Liver (tissue), 9 donors: ENCODE results near the gene ATP2B3. TPM values are rescaled to one million over a fixed set of nuclear protein-coding genes. Genes with fewer than 3 reads are reported as not detected.

Experiments used
- DNase-seq: peaks from one replicate; pipeline ENCODE4 v3.0.0-alpha.2; 2017; ENCODE audit warnings: low spot score
- H3K27ac ChIP-seq, 2 donors: one replicate each; pipeline ENCODE4 v1.7.0; 2013; ENCODE audit warnings: inconsistent platforms in 2 of 2, low read length in 2 of 2, control low read depth in 1 of 2, low read depth in 1 of 2, mild to moderate bottlenecking in 1 of 2
- H3K27me3 ChIP-seq, 4 donors: one replicate each; pipeline versions ENCODE4 v1.6.1 to v1.7.0; 2013; ENCODE audit warnings: low read length in 3 of 4, inconsistent platforms in 1 of 4, mild to moderate bottlenecking in 1 of 4, moderate library complexity in 1 of 4; ENCODE audit not compliant: control insufficient read depth in 4 of 4, insufficient read depth in 4 of 4
- H3K36me3 ChIP-seq, 4 donors: one replicate each; pipeline versions ENCODE4 v1.6.1 to v1.7.0; 2013; ENCODE audit warnings: low read length in 3 of 4, mild to moderate bottlenecking in 3 of 4, low read depth in 1 of 4, moderate library complexity in 1 of 4; ENCODE audit not compliant: control insufficient read depth in 4 of 4, insufficient read depth in 3 of 4
- H3K4me1 ChIP-seq, 4 donors: one replicate each; pipeline versions ENCODE4 v1.6.1 to v1.7.0; 2013; ENCODE audit warnings: low read length in 3 of 4, mild to moderate bottlenecking in 3 of 4, moderate library complexity in 1 of 4; ENCODE audit not compliant: control insufficient read depth in 4 of 4, insufficient read depth in 4 of 4
- H3K4me3 ChIP-seq, 3 donors: one replicate each; pipeline versions ENCODE4 v1.6.1 to v1.7.0; 2013; ENCODE audit warnings: low read length in 3 of 3, control low read depth in 1 of 3, low read depth in 1 of 3, mild to moderate bottlenecking in 1 of 3
- H3K9ac ChIP-seq, 2 donors: one replicate each; pipeline ENCODE4 v1.7.0; 2013; ENCODE audit warnings: low read length in 2 of 2, mild to moderate bottlenecking in 2 of 2, moderate library complexity in 2 of 2, control low read depth in 1 of 2, low read depth in 1 of 2
- H3K9me3 ChIP-seq, 4 donors: one replicate each; pipeline versions ENCODE4 v1.6.1 to v1.7.0; 2013; ENCODE audit warnings: low read length in 3 of 4; ENCODE audit not compliant: control insufficient read depth in 4 of 4
- ATF3 ChIP-seq: IDR thresholded peaks from 2 replicates; pipeline ENCODE4 v1.6.1; 2016; ENCODE audit warnings: antibody characterized with exemption
- CTCF ChIP-seq: fragments of 150-350 bp; IDR thresholded peaks from 2 replicates; pipeline ENCODE4 v1.5.1; 2017; ENCODE audit warnings: improper control_type of control experiment, low read depth, low read length; ENCODE audit not compliant: missing input control
- EGR1 ChIP-seq, 2 donors: IDR thresholded peaks; 2 replicates each; pipeline ENCODE4 v1.6.1; 2016 to 2018; ENCODE audit warnings: antibody characterized with exemption in 2 of 2, low read depth in 2 of 2
- FOXA1 ChIP-seq: IDR thresholded peaks from 2 replicates; pipeline ENCODE4 v1.6.1; 2016; ENCODE audit warnings: antibody characterized with exemption
- FOXA2 ChIP-seq: IDR thresholded peaks from 2 replicates; pipeline ENCODE4 v1.6.1; 2016; ENCODE audit warnings: antibody characterized with exemption
- GABPA ChIP-seq, 2 donors: IDR thresholded peaks in 1 of 2; conservative IDR thresholded peaks in 1 of 2; 2 replicates each; pipeline ENCODE4 v1.6.1; 2016; ENCODE audit warnings: antibody characterized with exemption in 2 of 2, mild to moderate bottlenecking in 1 of 2, moderate library complexity in 1 of 2
- HNF4A ChIP-seq, 2 donors: conservative IDR thresholded peaks; 2 replicates each; pipeline ENCODE4 v1.6.1; 2016; ENCODE audit warnings: antibody characterized with exemption in 2 of 2, mild to moderate bottlenecking in 2 of 2
- HNF4G ChIP-seq: IDR thresholded peaks from 2 replicates; pipeline ENCODE4 v1.6.1; 2016; ENCODE audit warnings: antibody characterized with exemption
- JUND ChIP-seq, 2 donors: IDR thresholded peaks; 2 replicates each; pipeline ENCODE4 v1.6.1; 2016; ENCODE audit warnings: antibody characterized with exemption in 2 of 2
- NR2F2 ChIP-seq: IDR thresholded peaks from 2 replicates; pipeline ENCODE4 v1.6.1; 2016; ENCODE audit warnings: antibody characterized with exemption
- RXRA ChIP-seq, 2 donors: IDR thresholded peaks; 2 replicates each; pipeline ENCODE4 v1.6.1; 2017 to 2018; ENCODE audit warnings: antibody characterized with exemption in 2 of 2, mild to moderate bottlenecking in 1 of 2
- SP1 ChIP-seq: IDR thresholded peaks from 2 replicates; pipeline ENCODE4 v1.6.1; 2018; ENCODE audit warnings: antibody characterized with exemption, mild to moderate bottlenecking
- TAF1 ChIP-seq: conservative IDR thresholded peaks from 2 replicates; pipeline ENCODE4 v1.6.1; 2016; ENCODE audit warnings: antibody characterized with exemption, mild to moderate bottlenecking
- YY1 ChIP-seq: IDR thresholded peaks from 2 replicates; pipeline ENCODE4 v1.6.1; 2016; ENCODE audit warnings: antibody characterized with exemption, mild to moderate bottlenecking
- ZBTB33 ChIP-seq: IDR thresholded peaks from 2 replicates; pipeline ENCODE4 v1.6.1; 2016; ENCODE audit warnings: antibody characterized with exemption
- WGBS: extraction: QIAGEN DNeasy Blood & Tissue Kit; methylation state at CpG from one replicate; pipeline ENCODE4 v1.1.7; 2013; 5-methylcytosine and 5-hydroxymethylcytosine counted together
- polyA plus RNA-seq, 2 donors: library from polyadenylated mRNA; stranded (reverse) in 1 of 2; unstranded in 1 of 2; fragments of 200-250 nt in 1 of 2; fragments of >200 nt in 1 of 2; fragmentation: Nextera tagmentation in 1 of 2; extraction: Ambion mirVana in 1 of 2; gene quantifications; one replicate each; pipeline versions ENCODE4 v1.2.1 to v1.2.3, GENCODE V29; 2013 to 2015
- total RNA-seq, 2 donors: library from RNA; depleted of rRNA; stranded (reverse); fragments of >200 nt; gene quantifications; one replicate each; pipeline ENCODE4 v1.2.3, GENCODE V29; 2014
- TF ChIP-seq, protein P1 (sequence below): IDR thresholded peaks from 2 replicates; pipeline ENCODE4 v1.6.1; 2016; ENCODE audit warnings: antibody characterized with exemption, mild to moderate bottlenecking
- TF ChIP-seq, protein P2 (sequence below): IDR thresholded peaks from 2 replicates; pipeline ENCODE4 v1.6.1; 2016; ENCODE audit warnings: antibody characterized with exemption
- donor health status: healthy.
- donor health status: healthy.
- donor health status: healthy.
- donor health status: healthy.
- donor health status: healthy.

Gene ATP2B3
- total and polyA plus RNA-seq, 4 donors = not detected

DNA sequence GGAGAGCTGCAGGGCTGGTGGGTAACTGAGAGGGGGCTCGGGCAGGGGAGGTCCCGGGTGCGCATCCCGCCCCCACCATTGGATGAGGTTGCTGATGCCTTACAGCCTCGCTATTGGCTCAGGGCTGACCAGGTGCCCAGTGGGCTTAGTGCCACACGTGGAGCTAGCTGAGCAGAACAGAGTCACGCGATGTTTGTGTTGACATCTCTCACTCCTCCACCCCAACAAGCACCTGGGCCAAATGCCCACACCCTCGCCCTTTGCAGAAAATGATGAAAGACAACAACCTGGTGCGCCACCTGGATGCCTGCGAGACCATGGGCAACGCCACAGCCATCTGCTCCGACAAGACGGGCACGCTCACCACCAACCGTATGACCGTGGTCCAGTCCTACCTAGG lies 31.8 kb downstream of the ATP2B3 start:
- Histone ChIP-seq H3K27ac (no peak overlapping the region), H3K36me3 (no peaks in the 10 kb centered on the region), H3K9ac (no peak overlapping the region), H3K9me3 (no peaks in the 10 kb centered on the region), H3K27me3 (peaks cover 0 to 2% (median 0%) of the 10 kb centered on the region in 4 donors), H3K4me1 (no peaks in the 10 kb centered on the region), H3K4me3 (no peak overlapping the region)
- 80% methylated on average over 17 of the region's 17 CpGs for WGBS
- no peak for DNase-seq
- TF ChIP-seq, protein P1, sequence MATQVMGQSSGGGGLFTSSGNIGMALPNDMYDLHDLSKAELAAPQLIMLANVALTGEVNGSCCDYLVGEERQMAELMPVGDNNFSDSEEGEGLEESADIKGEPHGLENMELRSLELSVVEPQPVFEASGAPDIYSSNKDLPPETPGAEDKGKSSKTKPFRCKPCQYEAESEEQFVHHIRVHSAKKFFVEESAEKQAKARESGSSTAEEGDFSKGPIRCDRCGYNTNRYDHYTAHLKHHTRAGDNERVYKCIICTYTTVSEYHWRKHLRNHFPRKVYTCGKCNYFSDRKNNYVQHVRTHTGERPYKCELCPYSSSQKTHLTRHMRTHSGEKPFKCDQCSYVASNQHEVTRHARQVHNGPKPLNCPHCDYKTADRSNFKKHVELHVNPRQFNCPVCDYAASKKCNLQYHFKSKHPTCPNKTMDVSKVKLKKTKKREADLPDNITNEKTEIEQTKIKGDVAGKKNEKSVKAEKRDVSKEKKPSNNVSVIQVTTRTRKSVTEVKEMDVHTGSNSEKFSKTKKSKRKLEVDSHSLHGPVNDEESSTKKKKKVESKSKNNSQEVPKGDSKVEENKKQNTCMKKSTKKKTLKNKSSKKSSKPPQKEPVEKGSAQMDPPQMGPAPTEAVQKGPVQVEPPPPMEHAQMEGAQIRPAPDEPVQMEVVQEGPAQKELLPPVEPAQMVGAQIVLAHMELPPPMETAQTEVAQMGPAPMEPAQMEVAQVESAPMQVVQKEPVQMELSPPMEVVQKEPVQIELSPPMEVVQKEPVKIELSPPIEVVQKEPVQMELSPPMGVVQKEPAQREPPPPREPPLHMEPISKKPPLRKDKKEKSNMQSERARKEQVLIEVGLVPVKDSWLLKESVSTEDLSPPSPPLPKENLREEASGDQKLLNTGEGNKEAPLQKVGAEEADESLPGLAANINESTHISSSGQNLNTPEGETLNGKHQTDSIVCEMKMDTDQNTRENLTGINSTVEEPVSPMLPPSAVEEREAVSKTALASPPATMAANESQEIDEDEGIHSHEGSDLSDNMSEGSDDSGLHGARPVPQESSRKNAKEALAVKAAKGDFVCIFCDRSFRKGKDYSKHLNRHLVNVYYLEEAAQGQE = no peak
- TF ChIP-seq JUND (IDR thresholded peaks at IDR 0.05) (no peak), FOXA2 (no peak), YY1 (no peak), HNF4G (no peak), HNF4A (conservative IDR thresholded peaks at IDR 0.05) (no peak), CTCF (no peak), ATF3 (no peak), FOXA1 (no peak), TAF1 (no peak), ZBTB33 (no peak), GABPA (IDR thresholded peaks at IDR 0.05 in 1 of 2, conservative IDR thresholded peaks at IDR 0.05 in 1 of 2) (no peak), SP1 (no peak), EGR1 (IDR thresholded peaks at IDR 0.05; ENCODE audit: low read depth in 2 of 2) (no peak)

DNA sequence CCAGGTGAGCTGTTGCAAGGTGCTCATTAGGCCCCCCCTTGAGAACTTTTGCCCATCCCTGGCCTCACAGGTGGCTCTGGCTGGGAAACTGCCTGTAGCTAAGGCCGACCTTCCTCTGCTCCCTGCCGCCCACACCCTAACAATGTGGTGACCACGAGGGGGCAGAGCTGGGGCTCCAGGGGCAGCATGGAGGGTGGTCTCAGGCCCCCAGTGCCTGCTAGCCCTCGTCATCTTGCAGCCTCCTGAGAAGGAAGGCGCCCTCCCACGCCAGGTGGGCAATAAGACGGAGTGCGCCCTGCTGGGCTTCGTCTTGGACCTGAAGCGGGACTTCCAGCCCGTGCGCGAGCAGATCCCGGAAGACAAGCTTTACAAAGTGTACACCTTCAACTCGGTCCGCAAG lies 32.4 kb downstream of the ATP2B3 start:
- H3K4me1 ChIP-seq = no peaks in the 10 kb centered on the region
- peaks cover 0 to 2% (median 0%) of the 10 kb centered on the region in 4 donors for H3K27me3 ChIP-seq
- DNase-seq = no peak
- H3K9me3 ChIP-seq = no peaks in the 10 kb centered on the region
- no peak overlapping the region for H3K9ac ChIP-seq
- H3K36me3 ChIP-seq = no peaks in the 10 kb centered on the region
- no peak overlapping the region for H3K27ac ChIP-seq
- TF ChIP-seq SP1 (no peak), EGR1 (IDR thresholded peaks at IDR 0.05; ENCODE audit: low read depth in 2 of 2) (no peak), HNF4G (no peak), ATF3 (no peak), TAF1 (no peak), FOXA1 (no peak), YY1 (no peak), JUND (IDR thresholded peaks at IDR 0.05) (no peak), NR2F2 (no peak), RXRA (IDR thresholded peaks at IDR 0.05) (no peak), FOXA2 (no peak), GABPA (IDR thresholded peaks at IDR 0.05 in 1 of 2, conservative IDR thresholded peaks at IDR 0.05 in 1 of 2) (no peak), CTCF (no peak)
- TF ChIP-seq, protein P1 = no peak
- TF ChIP-seq, protein P2, sequence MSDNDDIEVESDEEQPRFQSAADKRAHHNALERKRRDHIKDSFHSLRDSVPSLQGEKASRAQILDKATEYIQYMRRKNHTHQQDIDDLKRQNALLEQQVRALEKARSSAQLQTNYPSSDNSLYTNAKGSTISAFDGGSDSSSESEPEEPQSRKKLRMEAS = no peak
- 85% methylated on average over 16 of the region's 16 CpGs for WGBS
- no peak overlapping the region for H3K4me3 ChIP-seq
